ENCODE data around the gene FAM120B. TPM values are rescaled to one million over a fixed set of nuclear protein-coding genes. Genes with fewer than 3 reads are reported as not detected.

FAM120B gene
- total and polyA plus RNA-seq, 2 experiments from 2014 or later = 7.2 to 16.7 TPM

DNA sequence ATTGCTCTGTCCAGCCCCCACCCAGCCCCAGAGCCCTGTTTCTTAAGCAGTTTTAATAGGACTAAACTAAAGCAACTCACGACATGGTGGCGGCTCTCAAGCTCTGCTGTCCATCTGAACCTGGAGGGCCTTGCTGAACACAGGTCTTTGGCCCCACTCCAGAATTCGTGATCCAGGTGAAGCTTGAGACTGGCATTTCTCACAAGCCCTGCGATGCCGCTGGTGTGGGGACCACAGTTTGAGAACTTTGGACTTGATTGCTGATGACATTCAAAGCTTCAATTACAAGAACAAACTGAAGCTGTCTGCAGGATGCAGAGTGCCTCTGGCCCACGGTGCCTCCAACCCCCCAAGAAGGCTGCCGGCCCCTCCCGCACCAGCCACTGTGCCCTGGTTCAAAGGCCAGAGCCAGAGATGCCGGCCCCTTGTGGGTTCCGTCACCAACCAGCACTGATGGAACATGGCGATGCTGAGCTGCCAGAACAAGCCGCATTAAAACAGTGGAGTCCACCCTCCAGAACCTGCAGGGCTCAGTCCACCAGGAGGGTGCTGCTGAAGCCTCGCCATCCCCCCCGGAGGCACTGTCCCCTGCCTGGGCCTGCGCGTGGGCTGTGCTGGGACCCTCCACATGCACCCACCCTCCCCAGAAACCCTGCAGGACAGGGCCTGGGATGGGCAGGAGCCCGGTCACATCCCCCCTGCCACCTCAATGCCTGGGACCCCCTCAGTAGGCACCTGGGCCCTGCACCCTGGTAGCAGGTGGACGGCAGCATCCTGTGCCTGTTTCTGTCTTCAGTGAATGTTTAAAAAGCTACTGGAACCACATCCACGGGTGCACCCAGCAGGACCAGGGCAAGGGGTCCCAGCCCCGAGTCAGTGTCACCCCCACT, 145.4 kb downstream of the FAM120B start (continued):
- no peak for TF ChIP-seq REST (IDR thresholded peaks at IDR 0.05; ENCODE audit: unreplicated experiment)
- no peak for TF ChIP-seq STAT1 (IDR thresholded peaks at IDR 0.05; ENCODE audit: unreplicated experiment)
- TF ChIP-seq, protein P1, sequence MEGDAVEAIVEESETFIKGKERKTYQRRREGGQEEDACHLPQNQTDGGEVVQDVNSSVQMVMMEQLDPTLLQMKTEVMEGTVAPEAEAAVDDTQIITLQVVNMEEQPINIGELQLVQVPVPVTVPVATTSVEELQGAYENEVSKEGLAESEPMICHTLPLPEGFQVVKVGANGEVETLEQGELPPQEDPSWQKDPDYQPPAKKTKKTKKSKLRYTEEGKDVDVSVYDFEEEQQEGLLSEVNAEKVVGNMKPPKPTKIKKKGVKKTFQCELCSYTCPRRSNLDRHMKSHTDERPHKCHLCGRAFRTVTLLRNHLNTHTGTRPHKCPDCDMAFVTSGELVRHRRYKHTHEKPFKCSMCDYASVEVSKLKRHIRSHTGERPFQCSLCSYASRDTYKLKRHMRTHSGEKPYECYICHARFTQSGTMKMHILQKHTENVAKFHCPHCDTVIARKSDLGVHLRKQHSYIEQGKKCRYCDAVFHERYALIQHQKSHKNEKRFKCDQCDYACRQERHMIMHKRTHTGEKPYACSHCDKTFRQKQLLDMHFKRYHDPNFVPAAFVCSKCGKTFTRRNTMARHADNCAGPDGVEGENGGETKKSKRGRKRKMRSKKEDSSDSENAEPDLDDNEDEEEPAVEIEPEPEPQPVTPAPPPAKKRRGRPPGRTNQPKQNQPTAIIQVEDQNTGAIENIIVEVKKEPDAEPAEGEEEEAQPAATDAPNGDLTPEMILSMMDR (conservative IDR thresholded peaks at IDR 0.05; ENCODE audit: low read depth in 2 of 2) = no peak

- Histone ChIP-seq H3K27ac (ENCODE audit: low read depth) (no peak overlapping the region), H3F3A (replicated peaks; ENCODE audit: low read depth) (no peaks in the 10 kb centered on the region), H4K20me1 (replicated peaks; ENCODE audit: insufficient read depth) (no peaks in the 10 kb centered on the region), H3K79me2 (replicated peaks; ENCODE audit: insufficient read depth) (no peaks in the 10 kb centered on the region), H3K27me3 (ENCODE audit: insufficient read depth) (no peaks in the 10 kb centered on the region), H3K36me3 (ENCODE audit: insufficient read depth) (no peaks in the 10 kb centered on the region), H3K9me2 (ENCODE audit: insufficient read depth) (no peaks in the 10 kb centered on the region), H2AFZ (no peak overlapping the region), H3K4me2 (no peak overlapping the region), H3K4me3 (no peak overlapping the region), H3K4me1 (ENCODE audit: insufficient read depth) (no peaks in the 10 kb centered on the region)
- H3K27me3 Mint-ChIP-seq (ENCODE audit: insufficient read depth, low read depth, poor library complexity) = peaks cover 12% of the 10 kb centered on the region
- no peaks in the 10 kb centered on the region; the same call in 2 of the 3 replicates for H3K36me3 Mint-ChIP-seq (ENCODE audit: low read depth)
- H3K27ac Mint-ChIP-seq = no peak overlapping the region
- no peak for ATAC-seq
- peaks cover 5% of the 10 kb centered on the region for H3K9me3 Mint-ChIP-seq
- DNase-seq (ENCODE audit: low spot score) = no peak
- peaks cover 4% of the 10 kb centered on the region for H3K4me1 Mint-ChIP-seq
- H3K4me3 Mint-ChIP-seq = no peak overlapping the region
- TF ChIP-seq ETS1 (IDR thresholded peaks at IDR 0.05) (no peak), ZNF114 (CRISPR knock-in tag; IDR thresholded peaks at IDR 0.05) (no peak), ZNF462 (CRISPR knock-in tag; IDR thresholded peaks at IDR 0.05) (no peak), EZH2phosphoT487 (IDR thresholded peaks at IDR 0.05; ENCODE audit: unreplicated experiment) (no peak), STAT1 (IDR thresholded peaks at IDR 0.05; ENCODE audit: unreplicated experiment) (no peak), EZH2 (IDR thresholded peaks at IDR 0.05; ENCODE audit: low read depth, unreplicated experiment) (no peak)
Observed at GRCh38 chr6:170452767-170453545, 146.4 kb downstream of the FAM120B start.

Data from GM23338 (cell line).